RWPE2 (cell line): Measurements from ENCODE around the gene ALS2CL.

Source experiments
- ATAC-seq: fragments of 200-7000 bp; cut with Tn5 transposase; 3 replicates; pipeline ENCODE4 v1.9.1; 2021; ENCODE audit warnings: low read depth
- DNase-seq: peaks from one replicate; pipeline ENCODE4 v3.0.0-alpha.2; 2020; ENCODE audit warnings: low spot score
- H3K27ac ChIP-seq: fragments of 450-650 bp; 2 replicates; pipeline ENCODE4 v1.5.1; 2017; ENCODE audit warnings: mild to moderate bottlenecking; ENCODE audit not compliant: poor library complexity, severe bottlenecking
- H3K27me3 ChIP-seq: fragments of 250-450 bp; sonication (Bioruptor Pico); 2 replicates; pipeline ENCODE4 v1.5.1; 2021; ENCODE audit warnings: mild to moderate bottlenecking, moderate library complexity; ENCODE audit not compliant: insufficient read depth, poor library complexity, severe bottlenecking
- H3K36me3 ChIP-seq: fragments of 250-450 bp; sonication (Bioruptor Pico); 2 replicates; pipeline ENCODE4 v1.5.1; 2020; ENCODE audit warnings: low read depth, mild to moderate bottlenecking, moderate library complexity
- H3K4me1 ChIP-seq: fragments of 250-450 bp; sonication (Bioruptor Pico); 2 replicates; pipeline ENCODE4 v1.5.1; 2021; ENCODE audit warnings: mild to moderate bottlenecking, moderate library complexity; ENCODE audit not compliant: insufficient read depth, poor library complexity, severe bottlenecking
- H3K4me3 ChIP-seq: fragments of 250-450 bp; sonication (Bioruptor Pico); 2 replicates; pipeline ENCODE4 v1.5.1; 2021; ENCODE audit warnings: mild to moderate bottlenecking, moderate library complexity; ENCODE audit not compliant: severe bottlenecking
- H3K9me3 ChIP-seq: fragments of 250-450 bp; sonication (Bioruptor Pico); 2 replicates; pipeline ENCODE4 v1.5.1; 2021; ENCODE audit warnings: mild to moderate bottlenecking, moderate library complexity; ENCODE audit not compliant: severe bottlenecking
- TF ChIP-seq, protein P1 (sequence below): fragments of 450-650 bp; IDR thresholded peaks from one replicate; pipeline ENCODE4 v1.5.1; 2017; ENCODE audit warnings: mild to moderate bottlenecking, moderate library complexity; ENCODE audit not compliant: poor library complexity, severe bottlenecking

The ALS2CL gene

GRCh38 chr3:46701181-46701939 is 7.9 kb upstream of the ALS2CL start, which contains the start of gene TMIE:
Gene TMIE (plus strand): TSS chr3:46701392. CDS start chr3:46701488, 96 bp downstream.
- no peak within 1 kb of the TSS for H3K27ac ChIP-seq
- no peak for ATAC-seq
- TF ChIP-seq, protein P1, sequence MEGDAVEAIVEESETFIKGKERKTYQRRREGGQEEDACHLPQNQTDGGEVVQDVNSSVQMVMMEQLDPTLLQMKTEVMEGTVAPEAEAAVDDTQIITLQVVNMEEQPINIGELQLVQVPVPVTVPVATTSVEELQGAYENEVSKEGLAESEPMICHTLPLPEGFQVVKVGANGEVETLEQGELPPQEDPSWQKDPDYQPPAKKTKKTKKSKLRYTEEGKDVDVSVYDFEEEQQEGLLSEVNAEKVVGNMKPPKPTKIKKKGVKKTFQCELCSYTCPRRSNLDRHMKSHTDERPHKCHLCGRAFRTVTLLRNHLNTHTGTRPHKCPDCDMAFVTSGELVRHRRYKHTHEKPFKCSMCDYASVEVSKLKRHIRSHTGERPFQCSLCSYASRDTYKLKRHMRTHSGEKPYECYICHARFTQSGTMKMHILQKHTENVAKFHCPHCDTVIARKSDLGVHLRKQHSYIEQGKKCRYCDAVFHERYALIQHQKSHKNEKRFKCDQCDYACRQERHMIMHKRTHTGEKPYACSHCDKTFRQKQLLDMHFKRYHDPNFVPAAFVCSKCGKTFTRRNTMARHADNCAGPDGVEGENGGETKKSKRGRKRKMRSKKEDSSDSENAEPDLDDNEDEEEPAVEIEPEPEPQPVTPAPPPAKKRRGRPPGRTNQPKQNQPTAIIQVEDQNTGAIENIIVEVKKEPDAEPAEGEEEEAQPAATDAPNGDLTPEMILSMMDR, result no peak
- no peak for DNase-seq
- no peaks in the 10 kb centered on the region for H3K27me3 ChIP-seq
- no peaks in the 10 kb centered on the region for H3K36me3 ChIP-seq
- H3K4me1 ChIP-seq, result no peaks in the 10 kb centered on the region
- H3K9me3 ChIP-seq, result no peaks in the 10 kb centered on the region
- H3K4me3 ChIP-seq, result peak within 1 kb of the TSS; percentile 8

- H3K4me1 ChIP-seq, result no peaks in the 10 kb centered on the region
- TF ChIP-seq, protein P1, result no peak
- H3K36me3 ChIP-seq, result no peaks in the 10 kb centered on the region
- no peak overlapping the region for H3K4me3 ChIP-seq
- no peaks in the 10 kb centered on the region for H3K27me3 ChIP-seq
- no peak for ATAC-seq
- no peaks in the 10 kb centered on the region for H3K9me3 ChIP-seq
- no peak for DNase-seq
- no peak overlapping the region for H3K27ac ChIP-seq
These were observed 7.3 kb upstream of the ALS2CL start for GRCh38 chr3:46700772-46701171.

- TF ChIP-seq, protein P1, result no peak
- H3K27me3 ChIP-seq, result no peaks in the 10 kb centered on the region
- no peaks in the 10 kb centered on the region for H3K4me1 ChIP-seq
- H3K36me3 ChIP-seq, result no peaks in the 10 kb centered on the region
- ATAC-seq (no peak), DNase-seq (no peak)
- no peak overlapping the region for H3K27ac ChIP-seq
- no peak overlapping the region for H3K4me3 ChIP-seq
- no peaks in the 10 kb centered on the region for H3K9me3 ChIP-seq
These were observed 6.4 kb upstream of the ALS2CL start for GRCh38 chr3:46699676-46700523.

- Histone ChIP-seq H3K36me3 (peaks cover 8% of the 10 kb centered on the region), H3K9me3 (no peaks in the 10 kb centered on the region), H3K4me3 (no peak overlapping the region), H3K27ac (no peak overlapping the region), H3K4me1 (peaks cover 12% of the 10 kb centered on the region), H3K27me3 (no peaks in the 10 kb centered on the region)
- TF ChIP-seq, protein P1, result no peak
- DNase-seq (no peak), ATAC-seq (no peak)
These were observed 2.7 kb upstream of the ALS2CL start for GRCh38 chr3:46695962-46696894.
